Calu3 (cell line): ENCODE data around the gene BET1L. TPM values are rescaled to one million over a fixed set of nuclear protein-coding genes. Genes with fewer than 3 reads are reported as not detected.

ENCODE experiments used
- BruUV-seq: library from RNA; stranded (reverse); fragments of 400-500 nt; replicated peaks from 2 replicates; lab custom pipeline; 2021; lab: Mats Ljungman, UMichigan
- CTCF ChIA-PET: fragments of 300-600 bp; sonication (Branson Sonifier 250); formaldehyde crosslinking; loops from one replicate; lab custom pipeline; 2022; ENCODE audit warnings: antibody characterized with exemption; lab: Charles Lee
- DNase-seq: peaks from one replicate; pipeline ENCODE4 v3.0.0; 2022
- H3K27ac Mint-ChIP-seq: one replicate; pipeline ENCODE4 v1.8.0; 2022; ENCODE audit warnings: mixed read lengths; ENCODE audit not compliant: unreplicated experiment
- H3K27me3 Mint-ChIP-seq: one replicate; pipeline ENCODE4 v1.8.0; 2022; ENCODE audit warnings: mixed read lengths; ENCODE audit not compliant: unreplicated experiment
- H3K36me3 Mint-ChIP-seq: one replicate; pipeline ENCODE4 v1.8.0; 2022; ENCODE audit warnings: mild to moderate bottlenecking, moderate library complexity, mixed read lengths; ENCODE audit not compliant: insufficient read depth, unreplicated experiment
- H3K4me1 Mint-ChIP-seq: one replicate; pipeline ENCODE4 v1.8.0; 2022; ENCODE audit warnings: mild to moderate bottlenecking, low read depth, mixed read lengths; ENCODE audit not compliant: unreplicated experiment
- H3K4me3 Mint-ChIP-seq: one replicate; pipeline ENCODE4 v1.8.0; 2022; ENCODE audit warnings: mild to moderate bottlenecking, low read depth, moderate library complexity, mixed read lengths; ENCODE audit not compliant: unreplicated experiment
- H3K9me3 Mint-ChIP-seq: one replicate; pipeline ENCODE4 v1.8.0; 2022; ENCODE audit warnings: low read depth, mixed read lengths; ENCODE audit not compliant: unreplicated experiment
- CTCF ChIP-seq: fragments of 200-600 bp; IDR thresholded peaks from one replicate; pipeline ENCODE4 v1.8.0; 2022; ENCODE audit warnings: antibody characterized with exemption; ENCODE audit not compliant: unreplicated experiment
- intact Hi-C: fragments of 100-400 bp; cut with micrococcal nuclease; formaldehyde crosslinking; loops from one replicate; pipeline ENCODE4 v1.10.0; 2022; ENCODE audit not compliant: unreplicated experiment
- total RNA-seq: library from RNA; stranded (reverse); gene quantifications from 2 replicates; pipeline ENCODE4 v1.2.3, GENCODE V29; 2022

BET1L gene
- total RNA-seq, 1 experiment from 2014 or later: 47.8 TPM

GRCh38 chr11:214083-214482 is 6.9 kb upstream of the BET1L start:
- no peak for DNase-seq
- Mint-ChIP-seq H3K9me3 (no peaks in the 10 kb centered on the region), H3K4me1 (no peaks in the 10 kb centered on the region), H3K36me3 (peaks cover 61% of the 10 kb centered on the region), H3K27ac (no peak overlapping the region), H3K4me3 (no peak overlapping the region), H3K27me3 (no peaks in the 10 kb centered on the region)
- no peak for TF ChIP-seq CTCF
- no TSS peak for BruUV-seq
- CTCF ChIA-PET: no interaction called here
- intact Hi-C loops: no loop called here

GRCh38 chr11:213111-213510 is 5.9 kb upstream of the BET1L start:
- H3K9me3 Mint-ChIP-seq: no peaks in the 10 kb centered on the region
- H3K4me3 Mint-ChIP-seq: no peak overlapping the region
- H3K36me3 Mint-ChIP-seq: peaks cover 71% of the 10 kb centered on the region
- H3K4me1 Mint-ChIP-seq: no peaks in the 10 kb centered on the region
- TF ChIP-seq CTCF: no peak
- H3K27me3 Mint-ChIP-seq: no peaks in the 10 kb centered on the region
- BruUV-seq: no TSS peak
- CTCF ChIA-PET: no interaction called here
- H3K27ac Mint-ChIP-seq: no peak overlapping the region
- intact Hi-C loops: no loop called here
- no peak for DNase-seq

GRCh38 chr11:212150-213100 is 5.2 kb upstream of the BET1L start:
- Mint-ChIP-seq H3K27me3 (no peaks in the 10 kb centered on the region), H3K4me1 (no peaks in the 10 kb centered on the region), H3K9me3 (no peaks in the 10 kb centered on the region), H3K36me3 (peaks cover 72% of the 10 kb centered on the region), H3K4me3 (no peak overlapping the region), H3K27ac (no peak overlapping the region)
- no TSS peak for BruUV-seq
- no peak for TF ChIP-seq CTCF
- intact Hi-C loops: no loop called here
- CTCF ChIA-PET: interaction anchor here (0.6 kb wide), 1 partner anchor 25 kb away, joined by 7 read pairs; no protein-coding TSS in a partner anchor
- DNase-seq: no peak

- Mint-ChIP-seq H3K9me3 (no peaks in the 10 kb centered on the region), H3K27me3 (no peaks in the 10 kb centered on the region), H3K27ac (no peak overlapping the region), H3K36me3 (peaks cover 79% of the 10 kb centered on the region), H3K4me1 (no peaks in the 10 kb centered on the region), H3K4me3 (no peak overlapping the region)
- BruUV-seq: no TSS peak
- CTCF ChIA-PET: interaction anchor here (0.6 kb wide), 1 partner anchor 26 kb away, joined by 7 read pairs; no protein-coding TSS in a partner anchor
- no peak for DNase-seq
- TF ChIP-seq CTCF: no peak
- intact Hi-C loops: no loop called here
These were observed 4.5 kb upstream of the BET1L start for GRCh38 chr11:211741-212140.
